WTC11 (cell line): ENCODE measurements around the gene VSTM2B. TPM values are rescaled to one million over a fixed set of nuclear protein-coding genes. Genes with fewer than 3 reads are reported as not detected.
"Not testable (repeated sequence)": the region's sequence is repeated elsewhere in the genome, so short reads cannot be mapped to it uniquely, and the experiment has no call there.

ENCODE experiments used
- ATAC-seq: fragments of 200-7000 bp; cut with Tn5 transposase; 2 replicates; pipeline ENCODE4 v1.10.0; 2021; ENCODE audit warnings: mild to moderate bottlenecking, moderate library complexity
- CTCF ChIA-PET: fragments of 300-600 bp; sonication (Branson Sonifier 250); formaldehyde crosslinking; loops from one replicate; lab custom pipeline; 2021; ENCODE audit warnings: antibody characterized with exemption; lab: Charles Lee
- POLR2A ChIA-PET: fragments of 350-600 bp; sonication (Branson Sonifier 250); formaldehyde crosslinking; loops from one replicate; lab custom pipeline; 2021; ENCODE audit warnings: antibody characterized with exemption; lab: Charles Lee
- DNase-seq: peaks from one replicate; pipeline ENCODE4 v3.0.0; 2021; ENCODE audit warnings: low spot score
- H3K27ac Mint-ChIP-seq: 2 replicates; pipeline ENCODE4 v1.8.0; 2021; ENCODE audit warnings: mixed read lengths
- H3K27me3 Mint-ChIP-seq: 2 replicates; pipeline ENCODE4 v1.8.0; 2021; ENCODE audit warnings: low read depth, mild to moderate bottlenecking, moderate library complexity, mixed read lengths
- H3K36me3 Mint-ChIP-seq: 2 replicates; pipeline ENCODE4 v1.8.0; 2021; ENCODE audit warnings: mixed read lengths
- H3K4me1 Mint-ChIP-seq: 2 replicates; pipeline ENCODE4 v1.8.0; 2022; ENCODE audit warnings: mixed read lengths
- H3K4me3 Mint-ChIP-seq: 2 replicates; pipeline ENCODE4 v1.8.0; 2021; ENCODE audit warnings: mild to moderate bottlenecking, moderate library complexity, mixed read lengths
- H3K9me3 Mint-ChIP-seq: 2 replicates; pipeline ENCODE4 v1.8.0; 2021; ENCODE audit warnings: mixed read lengths
- AR ChIP-seq: fragments of 250-450 bp; sonication (Bioruptor Pico); IDR thresholded peaks from 2 replicates; pipeline ENCODE4 v1.9.0; 2021; ENCODE audit warnings: mild to moderate bottlenecking
- ATF2 ChIP-seq: sonication (generic); formaldehyde crosslinking; IDR thresholded peaks from 2 replicates; pipeline ENCODE4 v1.8.1; 2022; ENCODE audit warnings: low read depth, missing genetic modification reagents, borderline replicate concordance
- CDX4 ChIP-seq: fragments of 250-450 bp; sonication (Bioruptor Pico); IDR thresholded peaks from 2 replicates; pipeline ENCODE4 v1.9.0; 2021; ENCODE audit warnings: moderate library complexity, mild to moderate bottlenecking, inconsistent platforms, borderline replicate concordance
- E2F5 ChIP-seq: sonication (generic); formaldehyde crosslinking; IDR thresholded peaks from 2 replicates; pipeline ENCODE4 v1.8.1; 2022; ENCODE audit warnings: mild to moderate bottlenecking, moderate library complexity, missing genetic modification reagents
- FOXJ3 ChIP-seq: sonication (generic); formaldehyde crosslinking; IDR thresholded peaks from 2 replicates; pipeline ENCODE4 v1.9.0; 2021; ENCODE audit warnings: missing genetic modification reagents, mild to moderate bottlenecking, borderline replicate concordance
- FOXP1 ChIP-seq: sonication (generic); formaldehyde crosslinking; IDR thresholded peaks from 2 replicates; pipeline ENCODE4 v1.8.0; 2022; ENCODE audit warnings: missing genetic modification reagents, mild to moderate bottlenecking, moderate library complexity, borderline replicate concordance
- IRF2 ChIP-seq: sonication (generic); formaldehyde crosslinking; IDR thresholded peaks from 2 replicates; pipeline ENCODE4 v1.8.0; 2022; ENCODE audit warnings: low read depth, missing genetic modification reagents, borderline replicate concordance
- KAT7 ChIP-seq: sonication (generic); formaldehyde crosslinking; IDR thresholded peaks from 2 replicates; pipeline ENCODE4 v1.8.1; 2023; ENCODE audit warnings: missing genetic modification reagents, mild to moderate bottlenecking, borderline replicate concordance
- MYBL2 ChIP-seq: sonication (generic); formaldehyde crosslinking; IDR thresholded peaks from 2 replicates; pipeline ENCODE4 v1.8.1; 2023; ENCODE audit warnings: mild to moderate bottlenecking, moderate library complexity, missing genetic modification reagents
- NFE2L1 ChIP-seq: sonication (generic); formaldehyde crosslinking; IDR thresholded peaks from 2 replicates; pipeline ENCODE4 v1.8.1; 2023; ENCODE audit warnings: missing genetic modification reagents
- PREB ChIP-seq: sonication (generic); formaldehyde crosslinking; IDR thresholded peaks from 2 replicates; pipeline ENCODE4 v1.8.1; 2022; ENCODE audit warnings: mild to moderate bottlenecking, missing genetic modification reagents, moderate library complexity, borderline replicate concordance
- PRRX2 ChIP-seq: fragments of 250-450 bp; sonication (Bioruptor Pico); IDR thresholded peaks from 2 replicates; pipeline ENCODE4 v1.8.0; 2021; ENCODE audit warnings: mild to moderate bottlenecking
- RELA ChIP-seq: sonication (generic); formaldehyde crosslinking; IDR thresholded peaks from 2 replicates; pipeline ENCODE4 v1.8.1; 2022; ENCODE audit warnings: missing genetic modification reagents, mild to moderate bottlenecking, borderline replicate concordance
- TP53 ChIP-seq: sonication (generic); formaldehyde crosslinking; IDR thresholded peaks from 2 replicates; pipeline ENCODE4 v1.8.1; 2023; ENCODE audit warnings: mild to moderate bottlenecking, missing genetic modification reagents
- ZNF138 ChIP-seq: sonication (generic); formaldehyde crosslinking; conservative IDR thresholded peaks from 2 replicates; pipeline ENCODE4 v1.8.1; 2022; ENCODE audit warnings: mild to moderate bottlenecking, moderate library complexity, missing genetic modification reagents
- ZNF219 ChIP-seq: sonication (generic); formaldehyde crosslinking; IDR thresholded peaks from 2 replicates; pipeline ENCODE4 v1.8.0; 2023; ENCODE audit warnings: missing genetic modification reagents, mild to moderate bottlenecking, borderline replicate concordance
- ZNF423 ChIP-seq: fragments of 250-450 bp; sonication (Bioruptor Pico); IDR thresholded peaks from 2 replicates; pipeline ENCODE4 v2.1.2; 2022; ENCODE audit warnings: mild to moderate bottlenecking, moderate library complexity
- ZNF425 ChIP-seq: fragments of 250-450 bp; sonication (Bioruptor Pico); conservative IDR thresholded peaks from 2 replicates; pipeline ENCODE4 v1.9.0; 2021; ENCODE audit warnings: mild to moderate bottlenecking
- total RNA-seq: library from RNA; stranded (reverse); gene quantifications from 3 replicates; pipeline ENCODE4 v1.2.3, GENCODE V29; 2021

The VSTM2B gene
- total RNA-seq, 1 experiment from 2014 or later = 3.2 TPM

GRCh38 chr19:29485293-29485692 is 40.5 kb upstream of the VSTM2B start:
- no peak for TF ChIP-seq PREB (CRISPR knock-in tag)
- Mint-ChIP-seq H3K9me3 (peaks cover 21% of the 10 kb centered on the region), H3K4me3 (no peak overlapping the region), H3K27ac (no peak overlapping the region), H3K36me3 (peaks cover 11% of the 10 kb centered on the region), H3K4me1 (peaks cover 9% of the 10 kb centered on the region), H3K27me3 (peaks cover 10% of the 10 kb centered on the region)
- ChIA-PET POLR2A (no interaction called here), CTCF (interaction anchor here (1.0 to 2.0 kb wide), 4 partner anchors 9 to 222 kb away, joined by 3 to 7 read pairs (median 4); no protein-coding TSS in a partner anchor)
- no peak for ATAC-seq
- DNase-seq = no peak

- H3K4me1 Mint-ChIP-seq = peaks cover 11% of the 10 kb centered on the region
- CTCF ChIA-PET, H3K4me3 Mint-ChIP-seq, H3K27me3 Mint-ChIP-seq, DNase-seq, H3K27ac Mint-ChIP-seq, H3K9me3 Mint-ChIP-seq, POLR2A ChIA-PET, ATAC-seq, H3K36me3 Mint-ChIP-seq: not testable (repeated sequence)
Observed at GRCh38 chr19:29486961-29487360, 38.8 kb upstream of the VSTM2B start.

- Mint-ChIP-seq H3K4me3 (no peak overlapping the region), H3K27me3 (peaks cover 6% of the 10 kb centered on the region), H3K9me3 (peaks cover under 1% of the 10 kb centered on the region; the same call in 1 of the 2 replicates), H3K4me1 (peaks cover 16% of the 10 kb centered on the region), H3K36me3 (no peaks in the 10 kb centered on the region), H3K27ac (no peak overlapping the region)
- no peak for DNase-seq
- no peak for ATAC-seq
- no peak for TF ChIP-seq AR (CRISPR knock-in tag)
- no peak for TF ChIP-seq TP53
- no peak for TF ChIP-seq ZNF138 (CRISPR knock-in tag)
- TF ChIP-seq IRF2 (CRISPR knock-in tag) = no peak
- no peak for TF ChIP-seq CDX4 (CRISPR knock-in tag)
- TF ChIP-seq FOXP1 (CRISPR knock-in tag) = no peak
- TF ChIP-seq ZNF219 = no peak
- no peak for TF ChIP-seq NFE2L1
- no peak for TF ChIP-seq RELA (CRISPR knock-in tag)
- TF ChIP-seq FOXJ3 (CRISPR knock-in tag) = no peak
- TF ChIP-seq ZNF423 (CRISPR knock-in tag) = no peak
- no peak for TF ChIP-seq ATF2
- no peak for TF ChIP-seq PRRX2
- no peak for TF ChIP-seq KAT7 (CRISPR knock-in tag)
- TF ChIP-seq E2F5 (CRISPR knock-in tag) = no peak
- no peak for TF ChIP-seq ZNF425
- TF ChIP-seq MYBL2 = no peak
- CTCF ChIA-PET = no interaction called here
- POLR2A ChIA-PET = no interaction called here
Observed at GRCh38 chr19:29487432-29487831, 38.4 kb upstream of the VSTM2B start.
